ENCODE measurements around the gene WDR76.
"Not testable (repeated sequence)": the region's sequence is repeated elsewhere in the genome, so short reads cannot be mapped to it uniquely, and the experiment has no call there.

The WDR76 gene

DNA sequence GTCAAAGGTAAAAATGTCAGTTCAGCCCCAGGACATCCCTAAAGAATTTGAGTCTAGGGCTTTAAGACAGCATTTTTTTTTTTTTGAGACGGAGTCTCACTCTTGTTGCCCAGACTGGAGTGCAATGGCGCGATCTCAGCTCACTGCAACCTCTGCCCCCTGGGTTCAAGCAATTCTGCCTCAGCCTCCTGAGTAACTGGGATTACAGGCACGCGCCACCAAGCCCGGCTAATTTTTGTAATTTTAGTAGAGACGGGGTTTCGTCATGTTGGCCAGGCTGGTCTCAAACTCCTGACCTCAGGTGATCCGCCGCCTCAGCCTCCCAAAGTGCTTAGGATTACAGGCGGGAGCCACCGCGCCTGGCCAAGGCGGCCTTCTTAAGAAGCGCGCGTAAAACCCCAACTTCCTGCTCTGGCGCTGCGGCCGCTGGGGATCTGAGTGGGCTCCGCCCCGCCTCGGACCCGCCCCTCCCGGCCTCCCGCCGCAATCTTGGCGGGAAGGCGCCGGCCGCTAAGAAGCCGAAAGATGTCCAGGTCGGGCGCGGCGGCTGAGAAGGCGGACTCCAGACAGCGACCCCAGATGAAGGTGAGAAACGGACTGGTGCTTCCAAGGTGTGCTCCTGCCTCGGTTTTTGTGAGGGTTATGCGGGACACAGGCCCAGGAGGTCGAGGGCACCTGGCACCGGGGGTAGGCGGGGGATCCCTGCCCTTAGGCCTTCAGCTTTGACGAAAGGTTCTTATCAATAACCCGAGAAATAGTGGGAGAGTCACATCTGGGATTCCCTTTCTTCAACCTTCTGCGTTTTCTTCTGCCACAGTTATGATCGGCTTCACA lies at the start of gene WDR76:
Gene WDR76, plus strand, starts transcription at position 495 of the 834 bp plus-strand sequence. Its CDS starts 31 bp downstream, at position 526.
- in situ Hi-C loops (cut with MboI; ENCODE audit: low sequenced_read_pairs): no loop called here

GRCh38 chr15:43777267-43777914 lies 49.4 kb upstream of the WDR76 start:
- in situ Hi-C loops (cut with MboI; ENCODE audit: low sequenced_read_pairs): no loop called here

DNA sequence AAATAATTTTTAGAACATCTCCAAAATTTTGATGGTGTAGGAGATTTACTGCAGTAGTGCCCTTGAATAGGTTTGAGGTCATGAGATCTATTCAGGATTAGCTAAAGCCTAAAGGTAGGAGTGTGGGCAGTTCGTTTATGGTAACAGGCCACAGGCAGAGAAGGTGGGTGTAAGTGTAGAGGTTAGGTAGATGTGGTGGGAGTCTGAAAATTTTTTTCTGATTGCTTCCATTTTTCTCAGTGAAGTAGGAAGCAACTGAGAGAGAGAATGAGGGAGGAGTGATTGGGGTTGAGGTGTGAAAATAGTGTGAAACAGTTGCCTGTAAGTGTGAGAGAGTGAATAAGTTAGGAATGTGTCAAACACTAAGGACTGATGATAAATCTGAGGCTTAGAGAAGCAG lies 47.8 kb upstream of the WDR76 start:
- in situ Hi-C loops (cut with MboI; ENCODE audit: low sequenced_read_pairs): no loop called here

- in situ Hi-C loops (cut with MboI; ENCODE audit: low sequenced_read_pairs): no loop called here
Observed at GRCh38 chr15:43789409-43789808, 37.4 kb upstream of the WDR76 start.

DNA sequence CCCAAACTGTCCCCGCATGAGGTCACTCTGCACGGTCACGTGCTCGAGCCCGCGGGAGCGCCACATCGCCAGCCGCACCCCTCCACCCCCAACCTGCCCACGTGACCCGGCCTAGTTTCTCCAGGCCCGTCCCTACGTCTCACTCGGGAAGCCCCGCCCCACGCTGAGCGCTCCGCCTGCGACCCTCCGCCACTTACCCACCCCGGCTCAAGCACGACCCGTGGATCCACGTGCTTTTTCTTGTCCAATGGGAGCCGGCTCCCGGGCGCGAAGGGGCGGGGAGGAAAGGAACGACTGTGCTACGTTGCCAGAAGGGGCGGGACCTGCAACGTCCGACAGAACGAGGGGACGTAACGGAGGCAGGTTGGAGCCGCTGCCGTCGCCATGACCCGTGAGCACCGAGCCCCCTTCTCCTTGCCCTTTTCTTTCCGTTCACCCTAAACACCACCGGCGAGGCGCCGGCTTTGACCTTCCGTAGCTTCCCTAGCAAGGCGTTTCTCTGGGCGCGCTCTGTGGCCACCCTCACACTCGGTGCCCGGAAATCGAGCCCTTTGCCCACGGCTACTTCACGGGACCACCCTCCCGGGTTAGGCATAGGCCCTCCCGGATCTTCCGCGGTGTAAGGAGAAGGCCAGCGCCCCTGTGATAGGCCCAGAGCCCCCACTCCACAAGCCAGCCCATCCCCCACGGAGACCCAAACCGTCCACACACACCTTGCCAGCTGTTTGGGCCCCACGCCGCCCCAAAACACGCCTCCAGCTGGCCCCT lies 34.6 kb upstream of the WDR76 start, which contains the start of gene SERF2:
Gene SERF2, plus strand, starts transcription at position 328 of the 768 bp plus-strand sequence. Its CDS starts 57 bp downstream, at position 385.
- in situ Hi-C loops (cut with MboI; ENCODE audit: low sequenced_read_pairs): no loop called here

- in situ Hi-C loops (cut with MboI; ENCODE audit: low sequenced_read_pairs): no loop called here
Observed at GRCh38 chr15:43792761-43793476, 33.9 kb upstream of the WDR76 start.

- in situ Hi-C loops (cut with MboI; ENCODE audit: low sequenced_read_pairs): no loop called here
Observed at GRCh38 chr15:43793647-43794046, 33.2 kb upstream of the WDR76 start.

GRCh38 chr15:43794269-43795037 lies 32.3 kb upstream of the WDR76 start:
- in situ Hi-C loops (cut with MboI; ENCODE audit: low sequenced_read_pairs): no loop called here

- in situ Hi-C loops (cut with MboI; ENCODE audit: low sequenced_read_pairs): no loop called here
Observed at GRCh38 chr15:43795197-43795596, 31.6 kb upstream of the WDR76 start.

DNA sequence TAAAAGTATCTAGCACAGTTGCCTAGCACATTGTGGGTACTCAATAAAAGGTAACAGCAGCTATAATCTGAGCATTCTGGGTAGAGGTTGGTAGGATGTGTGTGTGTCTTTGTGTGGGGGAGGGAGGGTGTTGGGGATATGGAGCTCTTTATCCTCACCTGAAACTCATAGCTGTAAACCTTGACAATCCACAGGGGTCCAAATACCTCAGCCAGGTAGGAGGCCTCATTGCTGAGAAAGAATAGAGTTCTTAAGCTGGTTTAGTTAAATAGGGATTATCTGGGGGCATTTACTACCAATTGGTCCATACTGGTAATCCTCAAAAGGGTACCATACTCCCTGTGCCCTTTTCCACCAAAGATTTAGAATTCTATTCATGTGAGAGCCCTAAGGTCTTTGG lies 30.8 kb upstream of the WDR76 start:
- in situ Hi-C loops (cut with MboI; ENCODE audit: low sequenced_read_pairs): no loop called here

GRCh38 chr15:43796566-43796965 lies 30.2 kb upstream of the WDR76 start:
- in situ Hi-C loops (cut with MboI; ENCODE audit: low sequenced_read_pairs): no loop called here

DNA sequence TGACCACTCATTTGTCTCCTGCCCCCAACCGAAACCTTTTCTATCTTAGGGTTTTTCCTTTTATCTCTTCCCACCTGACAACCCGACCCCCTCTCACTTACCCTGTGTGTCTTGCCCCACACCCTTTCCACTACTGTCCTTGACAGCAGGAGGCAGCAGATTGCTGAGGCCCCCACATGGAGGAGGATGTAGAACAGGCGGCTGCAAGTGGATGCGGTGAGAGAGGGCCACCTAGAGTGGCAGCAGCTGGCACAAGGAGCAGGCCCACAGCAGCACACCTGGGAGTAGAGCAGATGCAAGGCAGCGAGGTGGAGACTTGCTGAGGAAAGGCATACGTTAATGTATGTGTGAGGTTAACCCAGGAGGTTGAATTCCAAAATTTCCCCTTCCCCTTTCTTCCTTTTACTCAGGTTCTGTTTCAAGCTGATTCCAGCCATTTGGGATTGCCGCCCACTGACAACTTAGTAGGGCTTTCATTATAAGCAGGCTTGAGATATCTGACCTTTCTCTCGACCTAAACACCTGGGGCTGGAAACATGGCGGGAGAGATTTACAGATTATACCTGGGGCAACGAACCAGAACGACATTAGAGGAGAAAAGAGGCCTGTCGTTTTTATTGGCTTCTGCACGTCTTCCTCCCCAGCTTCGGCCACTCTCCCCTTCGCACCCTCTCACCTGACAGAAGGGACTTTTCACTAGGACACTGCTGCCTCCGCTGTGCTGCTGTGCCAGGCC lies 27.4 kb upstream of the WDR76 start:
- in situ Hi-C loops (cut with MboI; ENCODE audit: low sequenced_read_pairs): no loop called here

GRCh38 chr15:43799945-43800285 lies 26.9 kb upstream of the WDR76 start, which contains the start of gene SERINC4:
Gene SERINC4 (minus strand): TSS chr15:43800220. CDS start chr15:43799986, 234 bp downstream.
- in situ Hi-C loops (cut with MboI; ENCODE audit: low sequenced_read_pairs): no loop called here

- in situ Hi-C loops (cut with MboI; ENCODE audit: low sequenced_read_pairs): no loop called here
Observed at GRCh38 chr15:43800286-43801141, 26.3 kb upstream of the WDR76 start, which contains the start of gene HYPK. Gene HYPK (plus strand): TSS chr15:43800599. CDS start chr15:43800623, 24 bp downstream.

- in situ Hi-C loops (cut with MboI; ENCODE audit: low sequenced_read_pairs): not testable (repeated sequence)
Observed at GRCh38 chr15:43802676-43803075, 24.1 kb upstream of the WDR76 start.

GRCh38 chr15:43808435-43808950 lies 18.3 kb upstream of the WDR76 start:
- in situ Hi-C loops (cut with MboI; ENCODE audit: low sequenced_read_pairs): no loop called here

DNA sequence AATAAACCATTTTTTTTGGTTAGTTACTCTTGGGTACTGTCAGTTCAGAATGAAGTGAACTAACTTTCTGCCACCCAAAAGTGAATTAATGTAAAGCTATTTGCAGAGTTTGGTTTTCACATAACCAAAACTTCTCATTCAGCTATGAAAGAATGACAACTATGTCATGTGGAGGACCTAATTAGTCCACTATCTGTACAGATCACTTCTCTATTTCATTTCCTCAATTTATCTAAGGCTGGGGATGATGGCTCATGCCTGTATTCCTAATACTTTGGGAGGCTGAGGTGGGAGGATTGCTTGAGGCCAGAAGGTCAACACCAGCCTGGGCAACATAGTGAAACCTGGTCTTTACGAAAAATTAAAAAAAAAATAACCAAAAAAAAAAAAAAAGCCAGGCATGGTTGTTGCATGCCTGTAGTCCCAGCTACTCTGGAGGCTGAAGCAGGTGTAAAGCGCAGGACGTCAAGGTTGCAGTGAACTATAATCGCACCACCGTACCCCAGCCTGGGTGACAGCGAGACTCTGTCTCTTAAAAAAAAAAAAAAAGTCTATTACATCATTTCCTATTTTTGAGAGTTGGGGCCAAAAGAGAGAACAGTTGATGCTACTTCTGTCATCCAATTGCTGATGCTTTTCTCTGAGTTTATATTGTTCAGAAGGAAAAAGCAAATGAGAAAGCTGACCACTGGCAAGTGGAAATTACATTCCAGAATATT lies 17.7 kb upstream of the WDR76 start:
- in situ Hi-C loops (cut with MboI; ENCODE audit: low sequenced_read_pairs): no loop called here

Measured in hTERT RPE-1 (cell line).